OCI-LY3 (cell line): ENCODE results near the gene DCAF4.

Experiments
- EZH2phosphoT487 ChIP-seq: fragments of 200-600 bp; shearing (Covaris generic); IDR thresholded peaks from 2 replicates; pipeline ENCODE4 v1.6.1; 2018; ENCODE audit warnings: antibody characterized with exemption, mixed run types, low read depth
- TF ChIP-seq, protein P1 (sequence below): fragments of 200-600, 300-600 bp; sonication (generic); IDR thresholded peaks from 2 replicates; pipeline ENCODE4 v1.5.1; 2014; ENCODE audit warnings: antibody characterized with exemption, low read length, low read depth

DNA sequence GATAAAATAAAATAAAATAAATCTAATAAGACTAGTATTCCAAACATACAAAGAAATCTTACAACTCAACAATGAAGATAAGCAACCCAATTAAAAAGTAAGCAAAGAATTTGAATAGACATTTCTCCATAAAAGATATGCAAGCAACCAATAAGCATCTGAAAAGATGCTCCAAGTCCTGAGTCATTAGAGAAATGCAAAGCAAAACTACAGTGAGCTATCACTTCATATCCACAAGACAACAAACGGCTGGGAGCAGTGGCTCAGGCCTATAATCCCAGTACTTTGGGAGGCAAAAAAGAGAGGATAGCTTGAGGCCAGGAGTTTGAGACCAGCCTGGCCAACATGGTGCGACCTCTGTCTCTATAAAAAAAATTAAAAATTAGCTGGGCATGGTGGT, 73.8 kb downstream of the DCAF4 start:
- TF ChIP-seq, protein P1, sequence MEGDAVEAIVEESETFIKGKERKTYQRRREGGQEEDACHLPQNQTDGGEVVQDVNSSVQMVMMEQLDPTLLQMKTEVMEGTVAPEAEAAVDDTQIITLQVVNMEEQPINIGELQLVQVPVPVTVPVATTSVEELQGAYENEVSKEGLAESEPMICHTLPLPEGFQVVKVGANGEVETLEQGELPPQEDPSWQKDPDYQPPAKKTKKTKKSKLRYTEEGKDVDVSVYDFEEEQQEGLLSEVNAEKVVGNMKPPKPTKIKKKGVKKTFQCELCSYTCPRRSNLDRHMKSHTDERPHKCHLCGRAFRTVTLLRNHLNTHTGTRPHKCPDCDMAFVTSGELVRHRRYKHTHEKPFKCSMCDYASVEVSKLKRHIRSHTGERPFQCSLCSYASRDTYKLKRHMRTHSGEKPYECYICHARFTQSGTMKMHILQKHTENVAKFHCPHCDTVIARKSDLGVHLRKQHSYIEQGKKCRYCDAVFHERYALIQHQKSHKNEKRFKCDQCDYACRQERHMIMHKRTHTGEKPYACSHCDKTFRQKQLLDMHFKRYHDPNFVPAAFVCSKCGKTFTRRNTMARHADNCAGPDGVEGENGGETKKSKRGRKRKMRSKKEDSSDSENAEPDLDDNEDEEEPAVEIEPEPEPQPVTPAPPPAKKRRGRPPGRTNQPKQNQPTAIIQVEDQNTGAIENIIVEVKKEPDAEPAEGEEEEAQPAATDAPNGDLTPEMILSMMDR, result no peak
- no peak for TF ChIP-seq EZH2phosphoT487
